Liver (tissue), 9 donors: ENCODE results near the gene GREB1. TPM values are rescaled to one million over a fixed set of nuclear protein-coding genes. Genes with fewer than 3 reads are reported as not detected.
A peak's percentile ranks its signal among the peaks of the same experiment; 100 is the strongest.

ENCODE experiments used
- DNase-seq: peaks from one replicate; pipeline ENCODE4 v3.0.0-alpha.2; 2017; ENCODE audit warnings: low spot score
- H3K27ac ChIP-seq, 2 donors: one replicate each; pipeline ENCODE4 v1.7.0; 2013; ENCODE audit warnings: inconsistent platforms in 2 of 2, low read length in 2 of 2, control low read depth in 1 of 2, low read depth in 1 of 2, mild to moderate bottlenecking in 1 of 2
- H3K27me3 ChIP-seq, 4 donors: one replicate each; pipeline versions ENCODE4 v1.6.1 to v1.7.0; 2013; ENCODE audit warnings: low read length in 3 of 4, inconsistent platforms in 1 of 4, mild to moderate bottlenecking in 1 of 4, moderate library complexity in 1 of 4; ENCODE audit not compliant: control insufficient read depth in 4 of 4, insufficient read depth in 4 of 4
- H3K36me3 ChIP-seq, 4 donors: one replicate each; pipeline versions ENCODE4 v1.6.1 to v1.7.0; 2013; ENCODE audit warnings: low read length in 3 of 4, mild to moderate bottlenecking in 3 of 4, low read depth in 1 of 4, moderate library complexity in 1 of 4; ENCODE audit not compliant: control insufficient read depth in 4 of 4, insufficient read depth in 3 of 4
- H3K4me1 ChIP-seq, 4 donors: one replicate each; pipeline versions ENCODE4 v1.6.1 to v1.7.0; 2013; ENCODE audit warnings: low read length in 3 of 4, mild to moderate bottlenecking in 3 of 4, moderate library complexity in 1 of 4; ENCODE audit not compliant: control insufficient read depth in 4 of 4, insufficient read depth in 4 of 4
- H3K4me3 ChIP-seq, 3 donors: one replicate each; pipeline versions ENCODE4 v1.6.1 to v1.7.0; 2013; ENCODE audit warnings: low read length in 3 of 3, control low read depth in 1 of 3, low read depth in 1 of 3, mild to moderate bottlenecking in 1 of 3
- H3K9ac ChIP-seq, 2 donors: one replicate each; pipeline ENCODE4 v1.7.0; 2013; ENCODE audit warnings: low read length in 2 of 2, mild to moderate bottlenecking in 2 of 2, moderate library complexity in 2 of 2, control low read depth in 1 of 2, low read depth in 1 of 2
- H3K9me3 ChIP-seq, 4 donors: one replicate each; pipeline versions ENCODE4 v1.6.1 to v1.7.0; 2013; ENCODE audit warnings: low read length in 3 of 4; ENCODE audit not compliant: control insufficient read depth in 4 of 4
- ATF3 ChIP-seq: IDR thresholded peaks from 2 replicates; pipeline ENCODE4 v1.6.1; 2016; ENCODE audit warnings: antibody characterized with exemption
- CTCF ChIP-seq: fragments of 150-350 bp; IDR thresholded peaks from 2 replicates; pipeline ENCODE4 v1.5.1; 2017; ENCODE audit warnings: improper control_type of control experiment, low read depth, low read length; ENCODE audit not compliant: missing input control
- EGR1 ChIP-seq, 2 donors: IDR thresholded peaks; 2 replicates each; pipeline ENCODE4 v1.6.1; 2016 to 2018; ENCODE audit warnings: antibody characterized with exemption in 2 of 2, low read depth in 2 of 2
- FOXA1 ChIP-seq: IDR thresholded peaks from 2 replicates; pipeline ENCODE4 v1.6.1; 2016; ENCODE audit warnings: antibody characterized with exemption
- FOXA2 ChIP-seq: IDR thresholded peaks from 2 replicates; pipeline ENCODE4 v1.6.1; 2016; ENCODE audit warnings: antibody characterized with exemption
- GABPA ChIP-seq, 2 donors: IDR thresholded peaks in 1 of 2; conservative IDR thresholded peaks in 1 of 2; 2 replicates each; pipeline ENCODE4 v1.6.1; 2016; ENCODE audit warnings: antibody characterized with exemption in 2 of 2, mild to moderate bottlenecking in 1 of 2, moderate library complexity in 1 of 2
- HNF4A ChIP-seq, 2 donors: conservative IDR thresholded peaks; 2 replicates each; pipeline ENCODE4 v1.6.1; 2016; ENCODE audit warnings: antibody characterized with exemption in 2 of 2, mild to moderate bottlenecking in 2 of 2
- HNF4G ChIP-seq: IDR thresholded peaks from 2 replicates; pipeline ENCODE4 v1.6.1; 2016; ENCODE audit warnings: antibody characterized with exemption
- JUND ChIP-seq, 2 donors: IDR thresholded peaks; 2 replicates each; pipeline ENCODE4 v1.6.1; 2016; ENCODE audit warnings: antibody characterized with exemption in 2 of 2
- MAX ChIP-seq: IDR thresholded peaks from 2 replicates; pipeline ENCODE4 v1.6.1; 2016; ENCODE audit warnings: antibody characterized with exemption
- NR2F2 ChIP-seq: IDR thresholded peaks from 2 replicates; pipeline ENCODE4 v1.6.1; 2016; ENCODE audit warnings: antibody characterized with exemption
- RAD21 ChIP-seq, 2 donors: IDR thresholded peaks; 2 replicates each; pipeline ENCODE4 v1.6.1; 2016; ENCODE audit warnings: antibody characterized with exemption in 2 of 2, mild to moderate bottlenecking in 2 of 2
- REST ChIP-seq: IDR thresholded peaks from 2 replicates; pipeline ENCODE4 v1.6.1; 2016; ENCODE audit warnings: antibody characterized with exemption, mild to moderate bottlenecking
- RXRA ChIP-seq, 2 donors: IDR thresholded peaks; 2 replicates each; pipeline ENCODE4 v1.6.1; 2017 to 2018; ENCODE audit warnings: antibody characterized with exemption in 2 of 2, mild to moderate bottlenecking in 1 of 2
- SP1 ChIP-seq: IDR thresholded peaks from 2 replicates; pipeline ENCODE4 v1.6.1; 2018; ENCODE audit warnings: antibody characterized with exemption, mild to moderate bottlenecking
- TAF1 ChIP-seq: conservative IDR thresholded peaks from 2 replicates; pipeline ENCODE4 v1.6.1; 2016; ENCODE audit warnings: antibody characterized with exemption, mild to moderate bottlenecking
- YY1 ChIP-seq: IDR thresholded peaks from 2 replicates; pipeline ENCODE4 v1.6.1; 2016; ENCODE audit warnings: antibody characterized with exemption, mild to moderate bottlenecking
- WGBS: extraction: QIAGEN DNeasy Blood & Tissue Kit; methylation state at CpG from one replicate; pipeline ENCODE4 v1.1.7; 2013; 5-methylcytosine and 5-hydroxymethylcytosine counted together
- polyA plus RNA-seq, 2 donors: library from polyadenylated mRNA; stranded (reverse) in 1 of 2; unstranded in 1 of 2; fragments of 200-250 nt in 1 of 2; fragments of >200 nt in 1 of 2; fragmentation: Nextera tagmentation in 1 of 2; extraction: Ambion mirVana in 1 of 2; gene quantifications; one replicate each; pipeline versions ENCODE4 v1.2.1 to v1.2.3, GENCODE V29; 2013 to 2015
- total RNA-seq, 2 donors: library from RNA; depleted of rRNA; stranded (reverse); fragments of >200 nt; gene quantifications; one replicate each; pipeline ENCODE4 v1.2.3, GENCODE V29; 2014
- donor health status: healthy.
- donor health status: healthy.
- donor health status: healthy.
- donor health status: healthy.
- donor health status: healthy.

Gene GREB1
- total and polyA plus RNA-seq, 4 donors, result 1.0 to 6.3 (median 3.6) TPM

GRCh38 chr2:11495844-11496681 lies 37.8 kb upstream of the GREB1 start:
- Histone ChIP-seq H3K4me1 (peaks cover 2 to 43% (median 32%) of the 10 kb centered on the region in 4 donors), H3K4me3 (no peak overlapping the region), H3K27me3 (no peaks in the 10 kb centered on the region), H3K9me3 (no peaks in the 10 kb centered on the region), H3K27ac (no peak overlapping the region), H3K9ac (no peak overlapping the region), H3K36me3 (no peaks in the 10 kb centered on the region)
- 72% methylated on average over 30 of the region's 30 CpGs for WGBS
- TF ChIP-seq NR2F2 (no peak), GABPA (IDR thresholded peaks at IDR 0.05 in 1 of 2, conservative IDR thresholded peaks at IDR 0.05 in 1 of 2) (no peak), FOXA2 (no peak), YY1 (no peak), REST (no peak), ATF3 (no peak), EGR1 (IDR thresholded peaks at IDR 0.05; ENCODE audit: low read depth in 2 of 2) (no peak), RXRA (IDR thresholded peaks at IDR 0.05) (no peak), SP1 (no peak), FOXA1 (no peak), TAF1 (no peak), HNF4A (conservative IDR thresholded peaks at IDR 0.05) (no peak)
- DNase-seq, result no peak

GRCh38 chr2:11498543-11499034 lies 35.3 kb upstream of the GREB1 start:
- Histone ChIP-seq H3K27me3 (no peaks in the 10 kb centered on the region), H3K4me1 (peaks cover 2 to 45% (median 32%) of the 10 kb centered on the region in 4 donors), H3K4me3 (no peak overlapping the region), H3K36me3 (no peaks in the 10 kb centered on the region), H3K9me3 (peaks cover 0 to 3% (median 1%) of the 10 kb centered on the region in 4 donors), H3K27ac (peak overlapping the region; percentile 66 to 73), H3K9ac (peak overlapping the region in 1 of 2 donors; percentile 37)
- no peak for DNase-seq
- WGBS, result 18% methylated on average over 9 of the region's 9 CpGs
- TF ChIP-seq HNF4A (conservative IDR thresholded peaks at IDR 0.05), result peak; percentile 63 to 78
- peak; percentile 11 for TF ChIP-seq FOXA2
- peak; percentile 70 for TF ChIP-seq NR2F2
- TF ChIP-seq HNF4G, result no peak
- no peak for TF ChIP-seq CTCF
- peak; percentile 72 for TF ChIP-seq MAX
- TF ChIP-seq RXRA (IDR thresholded peaks at IDR 0.05), result peak; percentile 98 to 99
- peak; percentile 37 for TF ChIP-seq REST
- peak; percentile 56 for TF ChIP-seq YY1
- TF ChIP-seq SP1, result peak; percentile 71
- no peak for TF ChIP-seq EGR1 (IDR thresholded peaks at IDR 0.05; ENCODE audit: low read depth in 2 of 2)
- peak; percentile 25 to 59 for TF ChIP-seq RAD21 (IDR thresholded peaks at IDR 0.05)
- no peak for TF ChIP-seq ATF3
- TF ChIP-seq GABPA (IDR thresholded peaks at IDR 0.05 in 1 of 2, conservative IDR thresholded peaks at IDR 0.05 in 1 of 2), result no peak
- TF ChIP-seq FOXA1, result peak; percentile 62
- TF ChIP-seq JUND (IDR thresholded peaks at IDR 0.05), result peak in 1 of 2 donors; percentile 31
- TF ChIP-seq TAF1, result peak; percentile 21
